ENCODE results near the gene FCMR. TPM values are rescaled to one million over a fixed set of nuclear protein-coding genes. Genes with fewer than 3 reads are reported as not detected.

The FCMR gene
- total and polyA plus RNA-seq, 9 of the 15 experiments (the other 6 are each of a cell fraction or from before 2014, with no cell fraction given), result 0.11 to 0.82 (median 0.20) TPM; not detected in 5

DNA sequence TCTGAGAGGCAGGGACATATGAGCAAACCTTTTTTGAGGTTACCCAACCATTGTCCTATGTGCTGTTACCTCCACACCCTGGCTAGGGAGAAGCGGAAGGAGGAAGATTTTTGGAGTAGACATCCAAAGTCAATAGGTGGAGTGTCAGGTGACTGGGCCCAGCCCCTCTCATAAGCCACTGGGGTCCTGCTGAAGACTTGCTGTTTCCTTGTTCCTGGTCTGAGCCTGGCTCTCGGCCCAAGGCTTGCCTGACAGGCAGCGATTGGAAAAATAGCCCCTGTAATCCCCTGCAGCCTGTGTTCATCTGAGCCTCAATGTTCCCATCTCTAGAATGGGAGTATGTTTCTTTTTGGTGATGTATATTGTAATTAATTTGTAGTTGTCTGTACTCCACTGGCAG lies 31.4 kb upstream of the FCMR start (continued):
- TF ChIP-seq CREB5 (CRISPR knock-in tag; IDR thresholded peaks at IDR 0.05) (no peak), VEZF1 (CRISPR knock-in tag; IDR thresholded peaks at IDR 0.05) (no peak), CBX1 (IDR thresholded peaks at IDR 0.05; ENCODE audit: low read depth) (peak; percentile 55; the same call in 1 of the 2 replicates), RHOXF2B (CRISPR knock-in tag; conservative IDR thresholded peaks at IDR 0.05) (no peak), TCF7L2 (IDR thresholded peaks at IDR 0.05; ENCODE audit: low read depth, low read length) (no peak), ZSCAN32 (CRISPR knock-in tag; IDR thresholded peaks at IDR 0.05) (no peak), TFAM (CRISPR knock-in tag; conservative IDR thresholded peaks at IDR 0.05) (no peak), MCM2 (IDR thresholded peaks at IDR 0.05; ENCODE audit: low read depth) (no peak), ZNF512 (tag; IDR thresholded peaks at IDR 0.05) (no peak), ZNF444 (CRISPR knock-in tag; IDR thresholded peaks at IDR 0.05) (no peak), RBM22 (IDR thresholded peaks at IDR 0.05; ENCODE audit: low read depth, low read length, poor library complexity, severe bottlenecking) (no peak), SPI1 (IDR thresholded peaks at IDR 0.05; ENCODE audit: borderline replicate concordance, low read depth, low read length) (no peak), PTBP1 (IDR thresholded peaks at IDR 0.05; ENCODE audit: low read depth, low read length) (0 out of 2 replicates have a peak, but pooled peaks have one; percentile 57), NONO (IDR thresholded peaks at IDR 0.05; ENCODE audit: low read depth in 2 of 2, low read length in 1 of 2) (no peak), GABPB1 (CRISPR knock-in tag; IDR thresholded peaks at IDR 0.05) (no peak)
- TF ChIP-seq, protein P1, sequence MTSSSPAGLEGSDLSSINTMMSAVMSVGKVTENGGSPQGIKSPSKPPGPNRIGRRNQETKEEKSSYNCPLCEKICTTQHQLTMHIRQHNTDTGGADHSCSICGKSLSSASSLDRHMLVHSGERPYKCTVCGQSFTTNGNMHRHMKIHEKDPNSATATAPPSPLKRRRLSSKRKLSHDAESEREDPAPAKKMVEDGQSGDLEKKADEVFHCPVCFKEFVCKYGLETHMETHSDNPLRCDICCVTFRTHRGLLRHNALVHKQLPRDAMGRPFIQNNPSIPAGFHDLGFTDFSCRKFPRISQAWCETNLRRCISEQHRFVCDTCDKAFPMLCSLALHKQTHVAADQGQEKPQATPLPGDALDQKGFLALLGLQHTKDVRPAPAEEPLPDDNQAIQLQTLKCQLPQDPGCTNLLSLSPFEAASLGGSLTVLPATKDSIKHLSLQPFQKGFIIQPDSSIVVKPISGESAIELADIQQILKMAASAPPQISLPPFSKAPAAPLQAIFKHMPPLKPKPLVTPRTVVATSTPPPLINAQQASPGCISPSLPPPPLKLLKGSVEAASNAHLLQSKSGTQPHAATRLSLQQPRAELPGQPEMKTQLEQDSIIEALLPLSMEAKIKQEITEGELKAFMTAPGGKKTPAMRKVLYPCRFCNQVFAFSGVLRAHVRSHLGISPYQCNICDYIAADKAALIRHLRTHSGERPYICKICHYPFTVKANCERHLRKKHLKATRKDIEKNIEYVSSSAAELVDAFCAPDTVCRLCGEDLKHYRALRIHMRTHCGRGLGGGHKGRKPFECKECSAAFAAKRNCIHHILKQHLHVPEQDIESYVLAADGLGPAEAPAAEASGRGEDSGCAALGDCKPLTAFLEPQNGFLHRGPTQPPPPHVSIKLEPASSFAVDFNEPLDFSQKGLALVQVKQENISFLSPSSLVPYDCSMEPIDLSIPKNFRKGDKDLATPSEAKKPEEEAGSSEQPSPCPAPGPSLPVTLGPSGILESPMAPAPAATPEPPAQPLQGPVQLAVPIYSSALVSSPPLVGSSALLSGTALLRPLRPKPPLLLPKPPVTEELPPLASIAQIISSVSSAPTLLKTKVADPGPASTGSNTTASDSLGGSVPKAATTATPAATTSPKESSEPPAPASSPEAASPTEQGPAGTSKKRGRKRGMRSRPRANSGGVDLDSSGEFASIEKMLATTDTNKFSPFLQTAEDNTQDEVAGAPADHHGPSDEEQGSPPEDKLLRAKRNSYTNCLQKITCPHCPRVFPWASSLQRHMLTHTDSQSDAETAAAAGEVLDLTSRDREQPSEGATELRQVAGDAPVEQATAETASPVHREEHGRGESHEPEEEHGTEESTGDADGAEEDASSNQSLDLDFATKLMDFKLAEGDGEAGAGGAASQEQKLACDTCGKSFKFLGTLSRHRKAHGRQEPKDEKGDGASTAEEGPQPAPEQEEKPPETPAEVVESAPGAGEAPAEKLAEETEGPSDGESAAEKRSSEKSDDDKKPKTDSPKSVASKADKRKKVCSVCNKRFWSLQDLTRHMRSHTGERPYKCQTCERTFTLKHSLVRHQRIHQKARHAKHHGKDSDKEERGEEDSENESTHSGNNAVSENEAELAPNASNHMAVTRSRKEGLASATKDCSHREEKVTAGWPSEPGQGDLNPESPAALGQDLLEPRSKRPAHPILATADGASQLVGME (CRISPR knock-in tag; IDR thresholded peaks at IDR 0.05), result no peak
- TF ChIP-seq, protein P2, sequence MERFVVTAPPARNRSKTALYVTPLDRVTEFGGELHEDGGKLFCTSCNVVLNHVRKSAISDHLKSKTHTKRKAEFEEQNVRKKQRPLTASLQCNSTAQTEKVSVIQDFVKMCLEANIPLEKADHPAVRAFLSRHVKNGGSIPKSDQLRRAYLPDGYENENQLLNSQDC (CRISPR knock-in tag; IDR thresholded peaks at IDR 0.05), result no peak

All from K562 (cell line).